Suprapubic skin (tissue), 4 donors: Measurements from ENCODE around the gene TECTA. TPM values are rescaled to one million over a fixed set of nuclear protein-coding genes. Genes with fewer than 3 reads are reported as not detected.
"Not testable (repeated sequence)": the region's sequence is repeated elsewhere in the genome, so short reads cannot be mapped to it uniquely, and the experiment has no call there.

Experiments
- DNase-seq, 2 donors: peaks; one replicate each; pipeline ENCODE4 v3.0.0-alpha.2; 2019; ENCODE audit warnings: low spot score in 2 of 2
- H3K27ac ChIP-seq: fragments of 200-600 bp; sonication (generic); one replicate; pipeline ENCODE4 v1.5.1; 2019
- H3K27me3 ChIP-seq: fragments of 200-600 bp; sonication (generic); one replicate; pipeline ENCODE4 v1.5.1; 2019
- H3K36me3 ChIP-seq: fragments of 200-600 bp; sonication (generic); one replicate; pipeline ENCODE4 v1.5.1; 2019
- H3K4me1 ChIP-seq: fragments of 200-600 bp; sonication (generic); one replicate; pipeline ENCODE4 v1.5.1; 2019
- H3K4me3 ChIP-seq: fragments of 200-600 bp; sonication (generic); one replicate; pipeline ENCODE4 v1.5.1; 2019; ENCODE audit warnings: mild to moderate bottlenecking
- H3K9me3 ChIP-seq: fragments of 200-600 bp; sonication (generic); one replicate; pipeline ENCODE4 v1.5.1; 2019
- EP300 ChIP-seq: sonication (generic); formaldehyde crosslinking; IDR thresholded peaks from one replicate; pipeline ENCODE4 v1.6.1; 2017; ENCODE audit warnings: antibody characterized with exemption
- POLR2A ChIP-seq, 2 donors: fragments of 450-650 bp; IDR thresholded peaks; one replicate each; pipeline ENCODE4 v1.6.1; 2017; ENCODE audit warnings: antibody characterized with exemption in 2 of 2, mild to moderate bottlenecking in 2 of 2, moderate library complexity in 2 of 2
- POLR2AphosphoS5 ChIP-seq, 3 donors: sonication (generic); formaldehyde crosslinking; IDR thresholded peaks; one replicate each; pipeline ENCODE4 v1.6.1; 2017; ENCODE audit warnings: antibody characterized with exemption in 3 of 3
- WGBS: methylation state at CpG from one replicate; pipeline ENCODE4 v1.1.5; 2018; 5-methylcytosine and 5-hydroxymethylcytosine counted together
- total RNA-seq, 4 donors: library from RNA; depleted of rRNA; stranded (reverse); fragments of >200 nt; gene quantifications; one replicate each; pipeline ENCODE4 v1.1.0, GENCODE V29; 2016
- TF ChIP-seq, protein P1 (sequence below), 2 donors: fragments of 200-600 bp in 1 of 2; fragments of 450-650 bp in 1 of 2; sonication (generic) in 1 of 2; IDR thresholded peaks; one replicate each; pipeline ENCODE4 v1.5.1; 2016 to 2019; ENCODE audit warnings: antibody characterized with exemption in 2 of 2, mild to moderate bottlenecking in 1 of 2, moderate library complexity in 1 of 2

TECTA gene
- total RNA-seq, 4 donors from 2014 or later, result 0.19 to 1.4 (median 0.62) TPM

DNA sequence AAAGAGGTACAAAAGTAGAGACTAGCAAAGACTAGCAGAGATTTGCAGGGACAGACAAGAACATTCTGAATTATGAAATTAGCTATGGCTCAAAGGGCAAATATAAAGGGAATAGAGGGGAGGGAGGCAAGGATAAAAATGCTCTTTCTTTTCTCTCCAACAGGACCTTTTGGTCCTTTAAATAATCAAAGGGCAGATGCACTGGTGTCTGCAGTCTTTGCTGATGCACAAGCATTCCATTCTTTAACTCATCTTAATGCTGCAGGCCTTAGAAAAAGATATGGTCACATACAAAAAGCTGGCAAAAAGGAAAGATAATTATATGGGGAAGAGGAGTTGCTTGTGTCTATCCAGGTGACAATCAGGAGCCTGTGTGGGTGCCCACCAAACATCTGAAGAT is 137.9 kb downstream of the TECTA start:
- Histone ChIP-seq H3K4me3 (no peak overlapping the region), H3K9me3 (no peaks in the 10 kb centered on the region), H3K27ac (no peak overlapping the region), H3K4me1 (peaks cover 16% of the 10 kb centered on the region), H3K36me3 (no peaks in the 10 kb centered on the region), H3K27me3 (peaks cover 4% of the 10 kb centered on the region)
- no peak for DNase-seq
- TF ChIP-seq, protein P1, sequence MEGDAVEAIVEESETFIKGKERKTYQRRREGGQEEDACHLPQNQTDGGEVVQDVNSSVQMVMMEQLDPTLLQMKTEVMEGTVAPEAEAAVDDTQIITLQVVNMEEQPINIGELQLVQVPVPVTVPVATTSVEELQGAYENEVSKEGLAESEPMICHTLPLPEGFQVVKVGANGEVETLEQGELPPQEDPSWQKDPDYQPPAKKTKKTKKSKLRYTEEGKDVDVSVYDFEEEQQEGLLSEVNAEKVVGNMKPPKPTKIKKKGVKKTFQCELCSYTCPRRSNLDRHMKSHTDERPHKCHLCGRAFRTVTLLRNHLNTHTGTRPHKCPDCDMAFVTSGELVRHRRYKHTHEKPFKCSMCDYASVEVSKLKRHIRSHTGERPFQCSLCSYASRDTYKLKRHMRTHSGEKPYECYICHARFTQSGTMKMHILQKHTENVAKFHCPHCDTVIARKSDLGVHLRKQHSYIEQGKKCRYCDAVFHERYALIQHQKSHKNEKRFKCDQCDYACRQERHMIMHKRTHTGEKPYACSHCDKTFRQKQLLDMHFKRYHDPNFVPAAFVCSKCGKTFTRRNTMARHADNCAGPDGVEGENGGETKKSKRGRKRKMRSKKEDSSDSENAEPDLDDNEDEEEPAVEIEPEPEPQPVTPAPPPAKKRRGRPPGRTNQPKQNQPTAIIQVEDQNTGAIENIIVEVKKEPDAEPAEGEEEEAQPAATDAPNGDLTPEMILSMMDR (IDR thresholded peaks at IDR 0.05), result no peak
- TF ChIP-seq EP300 (no peak), POLR2AphosphoS5 (IDR thresholded peaks at IDR 0.05) (no peak), POLR2A (IDR thresholded peaks at IDR 0.05) (no peak)

DNA sequence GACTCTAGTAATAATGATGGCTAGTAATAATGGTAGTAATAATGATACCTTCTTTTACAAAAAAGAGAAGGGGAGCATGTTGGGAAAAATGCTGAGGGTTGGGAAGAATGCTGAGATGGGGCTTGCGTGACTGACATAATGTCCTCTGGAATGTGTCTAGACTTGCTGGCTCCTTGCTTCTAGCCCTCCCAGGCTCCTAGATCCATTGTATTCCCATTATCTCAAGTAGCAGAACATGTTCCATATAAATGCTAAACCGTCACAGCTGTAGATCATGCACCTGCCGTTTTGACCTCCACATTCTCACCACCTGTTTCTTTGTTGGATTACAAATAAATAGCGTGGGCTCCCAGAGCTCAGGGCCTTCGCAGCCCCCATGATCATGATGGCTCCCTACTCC is 139.0 kb downstream of the TECTA start:
- not testable (repeated sequence) for H3K9me3 ChIP-seq, H3K27ac ChIP-seq, H3K36me3 ChIP-seq, H3K4me3 ChIP-seq, H3K27me3 ChIP-seq, DNase-seq
- peaks cover 16% of the 10 kb centered on the region for H3K4me1 ChIP-seq
- 75% methylated on average over 5 of the region's 5 CpGs for WGBS

DNA sequence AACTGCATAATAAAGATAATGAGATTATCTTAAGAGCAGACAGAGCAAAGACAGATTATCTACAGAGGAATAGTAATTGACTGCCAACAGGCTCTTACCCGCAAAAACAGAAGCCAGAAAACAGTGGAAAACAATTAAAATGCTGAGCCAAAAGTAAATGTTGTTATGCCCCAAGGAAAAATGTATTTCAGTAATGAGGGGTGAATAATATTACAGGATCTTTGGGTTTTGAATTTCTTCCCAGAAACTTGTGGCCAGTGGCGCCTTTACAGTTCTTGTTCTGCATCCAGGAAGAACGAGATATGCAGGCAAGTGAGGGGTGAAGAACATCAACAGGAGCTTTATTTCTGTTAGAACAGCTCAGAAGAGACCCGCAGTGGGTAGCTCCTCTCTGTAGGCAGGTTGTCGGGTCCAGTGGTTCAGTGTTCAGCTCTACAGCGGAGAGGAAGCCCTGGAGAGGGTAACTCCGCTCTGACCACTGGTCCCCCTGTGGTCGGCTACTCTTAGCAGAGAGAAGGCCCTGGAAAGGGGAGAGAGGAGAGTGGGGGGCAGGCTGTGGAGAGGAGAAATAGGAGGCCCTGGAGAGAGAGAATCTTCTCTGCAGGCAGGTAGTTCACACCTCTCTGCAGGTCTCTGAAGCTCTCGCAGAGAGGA is 139.7 kb downstream of the TECTA start:
- 68% methylated on average over 9 of the region's 9 CpGs for WGBS
- Histone ChIP-seq H3K4me3 (no peak overlapping the region), H3K27ac (no peak overlapping the region), H3K27me3 (no peaks in the 10 kb centered on the region), H3K4me1 (peaks cover 16% of the 10 kb centered on the region), H3K36me3 (no peaks in the 10 kb centered on the region), H3K9me3 (no peaks in the 10 kb centered on the region)
- TF ChIP-seq, protein P1 (IDR thresholded peaks at IDR 0.05), result no peak
- TF ChIP-seq EP300, result no peak
- TF ChIP-seq POLR2A (IDR thresholded peaks at IDR 0.05), result no peak
- TF ChIP-seq POLR2AphosphoS5 (IDR thresholded peaks at IDR 0.05), result no peak
- no peak for DNase-seq

Other genes with a start within 250 kb of the TECTA start
- 10 to 100 TPM in 1 of 4 donors, 1 to 10 TPM in 3; 5.7 to 14.2 (median 9.5) TPM for gene TBCEL, start 77.1 kb upstream of the TECTA start, total RNA-seq
- 10 to 100 TPM; 16.3 to 43.4 (median 29.8) TPM for gene SC5D, start 191.5 kb downstream of the TECTA start, total RNA-seq